Sigmoid colon (tissue), 7 donors: Measurements from ENCODE around the gene ASPSCR1. TPM values are rescaled to one million over a fixed set of nuclear protein-coding genes. Genes with fewer than 3 reads are reported as not detected.
A peak's percentile ranks its signal among the peaks of the same experiment; 100 is the strongest.

ENCODE experiments used
- DNase-seq: peaks from one replicate; pipeline ENCODE4 v3.0.0-alpha.2; 2019
- H3K27ac ChIP-seq, 4 donors: fragments of 200-600 bp; sonication (generic); one replicate each; pipeline ENCODE4 v1.5.1; 2016 to 2019; ENCODE audit warnings: mild to moderate bottlenecking in 1 of 4
- H3K27me3 ChIP-seq, 3 donors: fragments of 200-600 bp; sonication (generic); one replicate each; pipeline ENCODE4 v1.5.1; 2019; ENCODE audit warnings: mild to moderate bottlenecking in 1 of 3
- H3K36me3 ChIP-seq, 4 donors: fragments of 200-600 bp; sonication (generic); one replicate each; pipeline ENCODE4 v1.5.1; 2016 to 2019
- H3K4me1 ChIP-seq, 4 donors: fragments of 200-600 bp; sonication (generic); one replicate each; pipeline ENCODE4 v1.5.1; 2017 to 2019
- H3K4me3 ChIP-seq, 4 donors: fragments of 200-600 bp; sonication (generic); one replicate each; pipeline ENCODE4 v1.5.1; 2017 to 2019; ENCODE audit warnings: mild to moderate bottlenecking in 2 of 4, moderate library complexity in 1 of 4
- H3K9me3 ChIP-seq, 4 donors: fragments of 200-600 bp in 3 of 4; sonication (generic) in 3 of 4; one replicate each; pipeline versions ENCODE4 v1.5.1 to v1.6.1; 2013 to 2019
- CTCF ChIP-seq, 4 experiments: fragments of 450-650 bp in 3 of 4; fragments of 200-600 bp in 1 of 4; IDR thresholded peaks; one replicate each; pipeline ENCODE4 v1.5.1; 2016 to 2019; ENCODE audit warnings: antibody characterized with exemption in 4 of 4, mild to moderate bottlenecking in 3 of 4, moderate library complexity in 2 of 4
- EP300 ChIP-seq, 4 donors: sonication (generic); formaldehyde crosslinking; IDR thresholded peaks; one replicate each; pipeline ENCODE4 v1.6.1; 2017; ENCODE audit warnings: antibody characterized with exemption in 4 of 4
- POLR2A ChIP-seq, 2 donors: fragments of 450-650 bp; IDR thresholded peaks; one replicate each; pipeline ENCODE4 v1.6.1; 2016; ENCODE audit warnings: antibody characterized with exemption in 2 of 2, mild to moderate bottlenecking in 2 of 2, moderate library complexity in 2 of 2
- POLR2AphosphoS5 ChIP-seq, 4 donors: sonication (generic); formaldehyde crosslinking; IDR thresholded peaks; one replicate each; pipeline ENCODE4 v1.6.1; 2017; ENCODE audit warnings: antibody characterized with exemption in 4 of 4
- WGBS, 2 donors: extraction: QIAGEN DNeasy Blood & Tissue Kit; methylation state at CpG; one replicate each; pipeline ENCODE4 v1.1.7; 2013; 5-methylcytosine and 5-hydroxymethylcytosine counted together
- intact Hi-C: fragments of 100-400 bp; cut with DNase I; formaldehyde crosslinking; loops from one replicate; pipeline ENCODE4 v1.15.1; 2023
- polyA plus RNA-seq, 3 donors: library from polyadenylated mRNA; stranded (reverse); fragments of 200-250 nt; gene quantifications; one replicate each; pipeline ENCODE4 v1.2.3, GENCODE V29; 2013
- total RNA-seq, 4 donors: library from RNA; depleted of rRNA; stranded (reverse); fragments of >200 nt; gene quantifications; one replicate each; pipeline ENCODE4 v1.1.0, GENCODE V29; 2016
- donor health status: healthy with polysubstance abuse.
- donor health status: Bipolar disorder and iron deficiency.
- donor health status: healthy.

The ASPSCR1 gene
- total and polyA plus RNA-seq, 7 donors = 9.3 to 35.9 (median 23.4) TPM

- no peak for DNase-seq
- TF ChIP-seq POLR2AphosphoS5 (IDR thresholded peaks at IDR 0.05) (no peak), POLR2A (IDR thresholded peaks at IDR 0.05) (no peak), EP300 (IDR thresholded peaks at IDR 0.05) (no peak), CTCF (IDR thresholded peaks at IDR 0.05) (no peak)
- H3K36me3 ChIP-seq = peaks cover 0 to 13% (median 0%) of the 10 kb centered on the region in 4 donors
- no peaks in the 10 kb centered on the region for H3K9me3 ChIP-seq
- intact Hi-C loops = no loop called here
- no peaks in the 10 kb centered on the region for H3K27me3 ChIP-seq
- 84 to 92% methylated on average over 19 of the region's 19 CpGs for WGBS, 2 donors
- peaks cover 3 to 29% (median 25%) of the 10 kb centered on the region in 4 donors for H3K4me1 ChIP-seq
- peak overlapping the region in 1 of 4 donors; percentile 6 for H3K4me3 ChIP-seq
- peak overlapping the region in 3 of 4 donors; percentile 87 to 90 (median 89) for H3K27ac ChIP-seq
Measured at GRCh38 chr17:82012640-82013295, 35.3 kb downstream of the ASPSCR1 start.

- peak; percentile 91 for DNase-seq
- H3K27ac ChIP-seq = peak overlapping the region in 3 of 4 donors; percentile 87 to 90 (median 89)
Measured at GRCh38 chr17:82013341-82013740, 35.9 kb downstream of the ASPSCR1 start.

GRCh38 chr17:82013772-82014321, 36.4 kb downstream of the ASPSCR1 start:
- no peaks in the 10 kb centered on the region for H3K9me3 ChIP-seq
- H3K4me1 ChIP-seq = peaks cover 3 to 28% (median 24%) of the 10 kb centered on the region in 4 donors
- peaks cover 0 to 23% (median 0%) of the 10 kb centered on the region in 4 donors for H3K36me3 ChIP-seq
- DNase-seq = no peak
- no peaks in the 10 kb centered on the region for H3K27me3 ChIP-seq
- peak overlapping the region in 3 of 4 donors; percentile 87 to 90 (median 89) for H3K27ac ChIP-seq
- intact Hi-C loops = no loop called here
- H3K4me3 ChIP-seq = peak overlapping the region in 1 of 4 donors; percentile 6
- TF ChIP-seq EP300 (IDR thresholded peaks at IDR 0.05) = no peak
- no peak for TF ChIP-seq POLR2A (IDR thresholded peaks at IDR 0.05)
- no peak for TF ChIP-seq CTCF (IDR thresholded peaks at IDR 0.05)
- no peak for TF ChIP-seq POLR2AphosphoS5 (IDR thresholded peaks at IDR 0.05)
- 87 to 94% methylated on average over 16 of the region's 16 CpGs for WGBS, 2 donors

More at GRCh38 chr17:82013341-82013740, 35.9 kb downstream of the ASPSCR1 start:
- H3K4me1 ChIP-seq = peaks cover 3 to 28% (median 24%) of the 10 kb centered on the region in 4 donors
- no peaks in the 10 kb centered on the region for H3K9me3 ChIP-seq
- H3K4me3 ChIP-seq = peak overlapping the region in 1 of 4 donors; percentile 6
- H3K36me3 ChIP-seq = peaks cover 0 to 18% (median 0%) of the 10 kb centered on the region in 4 donors
- TF ChIP-seq CTCF (IDR thresholded peaks at IDR 0.05) (no peak), POLR2AphosphoS5 (IDR thresholded peaks at IDR 0.05) (peak; percentile 19 to 57 (median 51)), POLR2A (IDR thresholded peaks at IDR 0.05) (no peak), EP300 (IDR thresholded peaks at IDR 0.05) (no peak)
- no peaks in the 10 kb centered on the region for H3K27me3 ChIP-seq
- intact Hi-C loops = no loop called here
- 69 to 84% methylated on average over 22 of the region's 22 CpGs for whole genome bisulfite sequencing, 2 donors

- 32 to 83% methylated on average over 23 of the region's 23 CpGs for WGBS, 2 donors
- TF ChIP-seq CTCF (IDR thresholded peaks at IDR 0.05) = no peak
- no peak for TF ChIP-seq EP300 (IDR thresholded peaks at IDR 0.05)
- TF ChIP-seq POLR2A (IDR thresholded peaks at IDR 0.05) = no peak
- TF ChIP-seq POLR2AphosphoS5 (IDR thresholded peaks at IDR 0.05) = no peak
- Histone ChIP-seq H3K27me3 (no peaks in the 10 kb centered on the region), H3K36me3 (peaks cover 0 to 19% (median 0%) of the 10 kb centered on the region in 4 donors), H3K9me3 (no peaks in the 10 kb centered on the region), H3K4me1 (peaks cover 3 to 28% (median 24%) of the 10 kb centered on the region in 4 donors), H3K4me3 (no peak overlapping the region), H3K27ac (peak overlapping the region in 3 of 4 donors; percentile 87 to 90 (median 89))
- no peak for DNase-seq
- intact Hi-C loops = no loop called here
Measured at GRCh38 chr17:82014432-82014831, 37.0 kb downstream of the ASPSCR1 start.
